Astrocyte (in vitro differentiated cells and primary cell): ENCODE measurements around the gene CEP104. TPM values are rescaled to one million over a fixed set of nuclear protein-coding genes. Genes with fewer than 3 reads are reported as not detected.

ENCODE experiments used
- DNase-seq: peaks from one replicate; pipeline ENCODE4 v3.0.0-alpha.2; 2010; ENCODE audit warnings: low read depth
- FAIRE-seq: peaks from 2 replicates; lab custom pipeline; 2011; peaks lifted over from hg19 to GRCh38; lab: Jason Lieb, UNC
- H2AFZ ChIP-seq: 2 replicates; pipeline ENCODE4 v1.6.0; 2012; ENCODE audit warnings: low read depth, low read length, inconsistent platforms
- H3K27ac ChIP-seq: 2 replicates; pipeline ENCODE4 v1.5.1; 2011; ENCODE audit warnings: low read depth, low read length, inconsistent platforms
- H3K27me3 ChIP-seq: 2 replicates; pipeline ENCODE4 v1.6.0; 2011; ENCODE audit warnings: low read length, inconsistent platforms; ENCODE audit not compliant: insufficient read depth
- H3K36me3 ChIP-seq: 2 replicates; pipeline ENCODE4 v1.5.1; 2011; ENCODE audit warnings: low read length, inconsistent platforms; ENCODE audit not compliant: insufficient read depth
- H3K4me1 ChIP-seq: 2 replicates; pipeline ENCODE4 v1.5.1; 2011; ENCODE audit warnings: low read length, inconsistent platforms; ENCODE audit not compliant: insufficient read depth
- H3K4me2 ChIP-seq: 2 replicates; pipeline ENCODE4 v1.6.0; 2012; ENCODE audit warnings: low read length, inconsistent platforms
- H3K4me3 ChIP-seq: 2 replicates; pipeline ENCODE4 v1.5.1; 2011; ENCODE audit warnings: low read depth, mild to moderate bottlenecking, low read length, inconsistent platforms; ENCODE audit not compliant: insufficient read depth
- H3K79me2 ChIP-seq: 2 replicates; pipeline ENCODE4 v1.6.0; 2012; ENCODE audit warnings: mild to moderate bottlenecking, low read length, inconsistent platforms; ENCODE audit not compliant: insufficient read depth
- H3K9ac ChIP-seq: 2 replicates; pipeline ENCODE4 v1.6.0; 2012; ENCODE audit warnings: mild to moderate bottlenecking, low read length, inconsistent platforms
- H3K9me3 ChIP-seq: 2 replicates; pipeline ENCODE4 v1.5.1; 2012; ENCODE audit warnings: low read depth, mild to moderate bottlenecking, low read length, inconsistent platforms; ENCODE audit not compliant: insufficient read depth
- H4K20me1 ChIP-seq: 2 replicates; pipeline ENCODE4 v1.6.0; 2012; ENCODE audit warnings: low read length, inconsistent platforms; ENCODE audit not compliant: insufficient read depth
- H3K27ac Mint-ChIP-seq: one replicate; pipeline ENCODE4 v1.8.0; 2021; ENCODE audit warnings: mild to moderate bottlenecking, mixed read lengths; ENCODE audit not compliant: unreplicated experiment
- H3K27me3 Mint-ChIP-seq: one replicate; pipeline ENCODE4 v1.8.0; 2021; ENCODE audit warnings: low read depth, mixed read lengths; ENCODE audit not compliant: unreplicated experiment
- H3K36me3 Mint-ChIP-seq: one replicate; pipeline ENCODE4 v1.8.0; 2021; ENCODE audit warnings: low read depth, mixed read lengths; ENCODE audit not compliant: unreplicated experiment
- H3K4me1 Mint-ChIP-seq: one replicate; pipeline ENCODE4 v1.8.0; 2021; ENCODE audit warnings: low read depth, mixed read lengths; ENCODE audit not compliant: unreplicated experiment
- H3K4me3 Mint-ChIP-seq: one replicate; pipeline ENCODE4 v1.8.0; 2021; ENCODE audit warnings: mild to moderate bottlenecking, moderate library complexity, mixed read lengths; ENCODE audit not compliant: unreplicated experiment
- H3K9me3 Mint-ChIP-seq: one replicate; pipeline ENCODE4 v1.8.0; 2021; ENCODE audit warnings: mild to moderate bottlenecking, mixed read lengths; ENCODE audit not compliant: unreplicated experiment
- CTCF ChIP-seq: IDR thresholded peaks from 2 replicates; pipeline ENCODE4 v1.5.1; 2011; ENCODE audit warnings: low read depth, mild to moderate bottlenecking, inconsistent platforms, low read length, moderate library complexity; ENCODE audit not compliant: insufficient read depth
- EZH2 ChIP-seq: IDR thresholded peaks from 2 replicates; pipeline ENCODE4 v1.6.1; 2012; ENCODE audit warnings: mild to moderate bottlenecking, low read length, inconsistent platforms; ENCODE audit not compliant: insufficient read depth
- total RNA-seq: library from RNA; stranded (reverse); gene quantifications from 2 replicates; pipeline ENCODE4 v1.2.1, GENCODE V29; 2021

Gene CEP104
- total RNA-seq, 1 donor from 2014 or later, result 43.6 TPM

- H4K20me1 ChIP-seq, result peaks cover 71% of the 10 kb centered on the region
- no peak overlapping the region for H3K4me3 Mint-ChIP-seq
- H2AFZ ChIP-seq, result no peak overlapping the region
- FAIRE-seq, result no peak
- no peak for TF ChIP-seq EZH2
- TF ChIP-seq CTCF, result no peak
- H3K79me2 ChIP-seq, result peaks cover 48% of the 10 kb centered on the region
- no peaks in the 10 kb centered on the region for H3K4me1 ChIP-seq
- no peaks in the 10 kb centered on the region for H3K27me3 ChIP-seq
- no peaks in the 10 kb centered on the region for H3K27me3 Mint-ChIP-seq
- no peak overlapping the region for H3K27ac ChIP-seq
- peaks cover 12% of the 10 kb centered on the region for H3K36me3 ChIP-seq
- no peak overlapping the region for H3K27ac Mint-ChIP-seq
- H3K4me2 ChIP-seq, result no peak overlapping the region
- H3K36me3 Mint-ChIP-seq, result peaks cover 15% of the 10 kb centered on the region
- DNase-seq, result no peak
- H3K4me3 ChIP-seq, result no peak overlapping the region
- H3K9ac ChIP-seq, result no peak overlapping the region
- no peaks in the 10 kb centered on the region for H3K9me3 Mint-ChIP-seq
- H3K9me3 ChIP-seq, result no peaks in the 10 kb centered on the region
- H3K4me1 Mint-ChIP-seq, result peaks cover 7% of the 10 kb centered on the region
Observed at GRCh38 chr1:3787349-3787715, 69.7 kb downstream of the CEP104 start.

DNA sequence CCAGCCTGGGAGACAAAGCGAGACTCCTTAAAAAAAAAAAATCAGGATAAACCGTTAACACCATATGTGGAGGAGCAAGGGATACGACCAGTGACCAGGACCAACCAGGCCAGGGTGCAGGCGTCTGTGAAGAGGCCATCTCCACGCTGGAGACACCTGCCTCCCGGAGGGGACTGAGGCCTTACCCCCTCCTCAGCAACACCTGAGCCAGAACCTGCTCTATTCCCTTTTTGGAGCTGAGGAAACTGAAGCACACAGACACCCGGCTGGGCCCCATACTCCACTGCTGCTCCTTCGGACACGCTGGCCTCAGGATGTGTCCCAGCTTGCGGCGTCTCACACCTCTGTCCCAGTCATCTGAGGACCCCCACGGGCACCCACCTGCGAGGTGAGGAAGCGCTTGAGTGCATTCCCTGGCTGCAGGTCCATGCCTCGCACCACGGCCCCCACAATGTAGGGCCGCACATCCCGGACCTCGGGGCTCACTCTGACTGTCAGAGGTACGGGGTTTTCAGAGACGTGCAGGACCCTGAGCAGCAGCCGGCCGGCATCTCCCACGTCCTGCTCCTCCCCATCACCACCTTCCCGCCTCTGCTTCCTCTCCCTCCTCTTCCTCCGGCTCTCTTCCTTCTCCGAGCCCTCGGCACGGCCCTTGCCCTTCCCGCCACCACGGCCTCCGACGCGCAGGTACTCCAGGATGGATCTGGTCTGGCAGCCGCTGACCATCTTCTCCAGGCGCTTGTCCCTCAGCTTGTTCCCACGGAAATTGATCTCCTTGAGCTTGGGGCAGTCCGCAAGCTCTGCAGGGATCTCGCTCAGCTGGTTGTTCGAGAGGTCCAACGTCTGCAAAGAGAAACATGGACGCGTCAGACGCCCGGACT is 70.3 kb downstream of the CEP104 start:
- H3K27me3 Mint-ChIP-seq, result no peaks in the 10 kb centered on the region
- Histone ChIP-seq H3K27ac (no peak overlapping the region), H3K4me2 (no peak overlapping the region), H3K9ac (no peak overlapping the region), H3K9me3 (no peaks in the 10 kb centered on the region), H3K4me3 (no peak overlapping the region), H2AFZ (no peak overlapping the region), H3K27me3 (no peaks in the 10 kb centered on the region), H4K20me1 (peaks cover 65% of the 10 kb centered on the region), H3K4me1 (no peaks in the 10 kb centered on the region), H3K79me2 (peaks cover 42% of the 10 kb centered on the region), H3K36me3 (peaks cover 11% of the 10 kb centered on the region)
- H3K4me3 Mint-ChIP-seq, result no peak overlapping the region
- FAIRE-seq, result no peak
- H3K36me3 Mint-ChIP-seq, result peaks cover 15% of the 10 kb centered on the region
- peaks cover 7% of the 10 kb centered on the region for H3K4me1 Mint-ChIP-seq
- H3K27ac Mint-ChIP-seq, result no peak overlapping the region
- TF ChIP-seq CTCF (no peak), EZH2 (no peak)
- H3K9me3 Mint-ChIP-seq, result no peaks in the 10 kb centered on the region
- no peak for DNase-seq
